ENCODE results near the gene ZNF296. TPM values are rescaled to one million over a fixed set of nuclear protein-coding genes. Genes with fewer than 3 reads are reported as not detected.
"Not testable (repeated sequence)": the region's sequence is repeated elsewhere in the genome, so short reads cannot be mapped to it uniquely, and the experiment has no call there.

The ZNF296 gene
- total RNA-seq, 2 experiments from 2014 or later: 2.0 to 2.4 TPM

DNA sequence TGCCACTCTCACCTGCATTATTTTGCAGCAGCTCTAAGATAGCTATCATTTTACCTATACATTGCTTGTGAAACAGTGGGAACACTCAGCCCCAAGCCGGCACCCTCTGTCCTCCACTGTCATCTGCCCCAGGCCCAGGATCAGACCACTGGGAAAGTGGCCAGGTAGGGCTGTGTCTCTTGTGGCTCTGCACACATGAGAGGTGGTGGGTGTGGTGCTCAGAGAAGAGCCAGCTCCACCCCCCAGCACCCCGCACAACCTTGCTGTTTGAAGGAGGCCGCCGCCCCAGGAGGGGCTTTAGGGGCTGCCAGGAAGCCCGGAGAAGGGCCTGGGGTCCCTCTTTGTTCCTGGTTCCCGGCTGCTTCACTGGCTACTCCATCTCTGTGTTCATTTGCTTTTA is 43.3 kb upstream of the ZNF296 start:
- no peaks in the 10 kb centered on the region for H3K36me3 ChIP-seq (ENCODE audit: insufficient read depth, low read length)
- CTCF ChIA-PET: no interaction called here
- POLR2A ChIA-PET: interaction anchor here (0.7 to 1.7 kb wide), 2 partner anchors 16 to 448 kb away, joined by 3 to 5 read pairs; no protein-coding TSS in a partner anchor
- TF ChIP-seq, protein P1, sequence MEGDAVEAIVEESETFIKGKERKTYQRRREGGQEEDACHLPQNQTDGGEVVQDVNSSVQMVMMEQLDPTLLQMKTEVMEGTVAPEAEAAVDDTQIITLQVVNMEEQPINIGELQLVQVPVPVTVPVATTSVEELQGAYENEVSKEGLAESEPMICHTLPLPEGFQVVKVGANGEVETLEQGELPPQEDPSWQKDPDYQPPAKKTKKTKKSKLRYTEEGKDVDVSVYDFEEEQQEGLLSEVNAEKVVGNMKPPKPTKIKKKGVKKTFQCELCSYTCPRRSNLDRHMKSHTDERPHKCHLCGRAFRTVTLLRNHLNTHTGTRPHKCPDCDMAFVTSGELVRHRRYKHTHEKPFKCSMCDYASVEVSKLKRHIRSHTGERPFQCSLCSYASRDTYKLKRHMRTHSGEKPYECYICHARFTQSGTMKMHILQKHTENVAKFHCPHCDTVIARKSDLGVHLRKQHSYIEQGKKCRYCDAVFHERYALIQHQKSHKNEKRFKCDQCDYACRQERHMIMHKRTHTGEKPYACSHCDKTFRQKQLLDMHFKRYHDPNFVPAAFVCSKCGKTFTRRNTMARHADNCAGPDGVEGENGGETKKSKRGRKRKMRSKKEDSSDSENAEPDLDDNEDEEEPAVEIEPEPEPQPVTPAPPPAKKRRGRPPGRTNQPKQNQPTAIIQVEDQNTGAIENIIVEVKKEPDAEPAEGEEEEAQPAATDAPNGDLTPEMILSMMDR (IDR thresholded peaks at IDR 0.05): no peak
- H3K4me1 ChIP-seq (ENCODE audit: insufficient read depth, low read length): peaks cover 59% of the 10 kb centered on the region
- H3K27me3 Mint-ChIP-seq: no peaks in the 10 kb centered on the region
- H3K9me3 Mint-ChIP-seq: no peaks in the 10 kb centered on the region
- no peak overlapping the region for H3K27ac Mint-ChIP-seq
- no peak overlapping the region for H3K4me3 Mint-ChIP-seq
- intact Hi-C loops (cut with DNase I, micrococcal nuclease): no loop called here
- no peak overlapping the region for H3K4me3 ChIP-seq (ENCODE audit: low read length)
- peaks cover 70% of the 10 kb centered on the region for H3K4me1 Mint-ChIP-seq (ENCODE audit: low read depth)
- H3K27ac ChIP-seq (ENCODE audit: low read depth in 1 of 2, low read length in 2 of 2): no peak overlapping the region
- no peaks in the 10 kb centered on the region for H3K27me3 ChIP-seq (ENCODE audit: control insufficient read depth in 1 of 2, insufficient read depth in 2 of 2, low read length in 2 of 2)
- no peak for ATAC-seq (ENCODE audit: poor library complexity)
- H3K9me3 ChIP-seq (ENCODE audit: control insufficient read depth in 1 of 2, insufficient read depth in 1 of 2, low read length in 2 of 2): no peaks in the 10 kb centered on the region
- no peak for DNase-seq
- H3K36me3 Mint-ChIP-seq (ENCODE audit: low read depth): no peaks in the 10 kb centered on the region

DNA sequence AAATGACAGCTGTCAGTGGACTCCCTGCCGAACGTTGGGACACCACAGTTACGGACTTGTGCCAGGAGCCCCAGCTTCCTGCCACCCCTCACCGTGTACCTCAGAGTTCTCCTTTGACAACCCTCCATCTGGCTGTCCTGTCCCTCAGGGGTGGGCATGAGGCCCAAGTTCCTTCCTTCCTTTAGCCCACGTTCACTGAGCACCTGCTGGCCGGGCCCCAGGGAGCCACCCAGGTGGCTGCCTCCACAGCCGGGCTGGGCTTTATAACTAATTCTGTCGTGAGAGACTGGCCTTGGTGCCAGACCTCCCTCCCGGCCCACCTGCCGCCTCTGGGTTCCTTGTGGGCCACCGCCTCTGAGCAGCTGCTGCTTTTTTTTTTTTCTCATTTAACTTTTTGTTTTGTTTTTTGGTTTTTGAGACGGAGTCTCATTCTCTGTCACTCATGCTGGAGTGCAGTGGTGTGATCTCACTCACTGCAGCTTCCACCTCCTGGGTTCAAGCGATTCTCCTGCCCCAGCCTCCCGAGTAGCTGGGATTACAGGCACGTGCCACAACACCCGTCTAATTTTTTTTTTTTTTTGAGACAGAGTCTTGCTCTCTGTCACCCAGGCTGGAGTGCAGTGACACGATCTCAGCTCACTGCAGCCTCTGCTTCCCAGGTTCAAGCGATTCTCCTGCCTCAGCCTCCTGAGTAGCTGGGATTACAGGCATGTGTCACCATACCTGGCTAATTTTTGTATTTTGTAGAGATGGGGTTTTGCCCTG is 42.5 kb upstream of the ZNF296 start:
- POLR2A ChIA-PET: interaction anchor here (0.9 to 2.0 kb wide), 3 partner anchors 15 to 60 kb away, joined by 3 to 13 read pairs (median 5); partner anchors contain the start of genes BLOC1S3, PPP1R37 and TRAPPC6A
- intact Hi-C loops (cut with DNase I, micrococcal nuclease); H3K9me3 ChIP-seq (ENCODE audit: control insufficient read depth in 1 of 2, insufficient read depth in 1 of 2, low read length in 2 of 2); H3K9me3 Mint-ChIP-seq; ATAC-seq (ENCODE audit: poor library complexity); H3K36me3 ChIP-seq (ENCODE audit: insufficient read depth, low read length); H3K27me3 ChIP-seq (ENCODE audit: control insufficient read depth in 1 of 2, insufficient read depth in 2 of 2, low read length in 2 of 2); DNase-seq; H3K27me3 Mint-ChIP-seq; H3K27ac ChIP-seq (ENCODE audit: low read depth in 1 of 2, low read length in 2 of 2); H3K4me3 ChIP-seq (ENCODE audit: low read length); H3K36me3 Mint-ChIP-seq (ENCODE audit: low read depth); CTCF ChIA-PET: not testable (repeated sequence)
- H3K4me1 ChIP-seq (ENCODE audit: insufficient read depth, low read length): peaks cover 66% of the 10 kb centered on the region
- H3K4me1 Mint-ChIP-seq (ENCODE audit: low read depth): peaks cover 66% of the 10 kb centered on the region
- peak overlapping the region; percentile 58 for H3K4me3 Mint-ChIP-seq
- H3K27ac Mint-ChIP-seq: peak overlapping the region; percentile 64

DNA sequence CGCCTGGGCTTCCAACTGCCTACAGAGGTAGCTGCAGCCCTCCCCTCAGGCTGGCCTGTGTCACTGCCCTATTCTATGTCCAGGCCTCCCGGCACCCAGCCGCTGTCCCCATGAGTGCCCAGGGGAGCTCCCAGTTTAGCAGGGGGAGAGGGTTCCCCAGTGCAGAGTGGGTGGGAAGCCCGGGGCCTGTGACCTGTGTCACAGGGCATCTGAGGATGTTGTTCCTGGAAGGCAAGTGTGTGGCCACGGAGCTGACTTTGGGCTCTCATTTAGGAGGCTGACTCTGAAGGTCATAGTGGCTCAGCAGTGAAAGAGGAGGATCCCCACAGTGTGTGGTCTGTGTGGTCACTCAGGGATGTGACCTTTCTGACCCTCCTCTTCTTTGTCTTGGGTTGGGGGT is 41.8 kb upstream of the ZNF296 start:
- DNase-seq: no peak
- Histone ChIP-seq H3K27me3 (ENCODE audit: control insufficient read depth in 1 of 2, insufficient read depth in 2 of 2, low read length in 2 of 2) (no peaks in the 10 kb centered on the region), H3K27ac (ENCODE audit: low read depth in 1 of 2, low read length in 2 of 2) (no peak overlapping the region), H3K4me1 (ENCODE audit: insufficient read depth, low read length) (peaks cover 66% of the 10 kb centered on the region), H3K36me3 (ENCODE audit: insufficient read depth, low read length) (no peaks in the 10 kb centered on the region), H3K9me3 (ENCODE audit: control insufficient read depth in 1 of 2, insufficient read depth in 1 of 2, low read length in 2 of 2) (no peaks in the 10 kb centered on the region), H3K4me3 (ENCODE audit: low read length) (no peak overlapping the region)
- intact Hi-C loops (cut with DNase I, micrococcal nuclease): no loop called here
- no peaks in the 10 kb centered on the region for H3K9me3 Mint-ChIP-seq
- TF ChIP-seq, protein P1 (IDR thresholded peaks at IDR 0.05): no peak
- H3K4me1 Mint-ChIP-seq (ENCODE audit: low read depth): peaks cover 65% of the 10 kb centered on the region
- ChIA-PET CTCF (no interaction called here), POLR2A (interaction anchor here (0.9 to 2.0 kb wide), 3 partner anchors 15 to 60 kb away, joined by 3 to 13 read pairs (median 5); partner anchors contain the start of genes BLOC1S3, PPP1R37 and TRAPPC6A)
- H3K27ac Mint-ChIP-seq: peak overlapping the region; percentile 64
- no peak overlapping the region for H3K4me3 Mint-ChIP-seq
- H3K27me3 Mint-ChIP-seq: no peaks in the 10 kb centered on the region
- ATAC-seq (ENCODE audit: poor library complexity): no peak
- H3K36me3 Mint-ChIP-seq (ENCODE audit: low read depth): no peaks in the 10 kb centered on the region
